Measurements from ENCODE around the gene CLDN5. TPM values are rescaled to one million over a fixed set of nuclear protein-coding genes. Genes with fewer than 3 reads are reported as not detected.

The CLDN5 gene
- total RNA-seq, 1 experiment from 2014 or later, result not detected

DNA sequence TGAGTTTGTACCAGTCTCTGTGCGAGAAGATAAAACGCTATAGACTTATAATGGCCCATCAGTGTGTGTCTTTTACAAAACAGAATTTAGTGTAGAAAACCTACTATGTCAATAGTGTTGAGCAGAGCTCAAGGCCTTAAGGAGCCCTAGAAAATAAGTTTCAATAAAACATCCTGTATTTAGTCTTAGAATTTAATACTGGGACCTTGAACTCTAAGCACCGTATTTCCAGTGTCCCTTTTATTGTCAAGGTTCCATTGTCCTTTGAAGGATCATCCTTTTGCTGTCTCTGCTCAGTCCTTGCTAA lies 27.9 kb downstream of the CLDN5 start:
- H3K36me3 Mint-ChIP-seq (ENCODE audit: insufficient read depth, unreplicated experiment), result peaks cover 35% of the 10 kb centered on the region
- no peaks in the 10 kb centered on the region for H3K36me3 ChIP-seq (ENCODE audit: control insufficient read depth, insufficient read depth, low read length)
- POLR2A ChIA-PET, result interaction anchor here (1.0 kb wide), 1 partner anchor 16 kb away, joined by 5 read pairs; the partner anchor contains the start of gene CDC45
- H3K27ac Mint-ChIP-seq (ENCODE audit: unreplicated experiment), result no peak overlapping the region
- BruUV-seq (replicated peaks), result no TSS peak
- H3K27me3 ChIP-seq (replicated peaks; ENCODE audit: control insufficient read depth, insufficient read depth, low read length), result no peaks in the 10 kb centered on the region
- no peaks in the 10 kb centered on the region for H3K9me3 ChIP-seq
- H3K4me1 Mint-ChIP-seq (ENCODE audit: low read depth, unreplicated experiment), result no peaks in the 10 kb centered on the region
- intact Hi-C loops (cut with micrococcal nuclease; ENCODE audit: unreplicated experiment), result no loop called here
- TF ChIP-seq, protein P1, sequence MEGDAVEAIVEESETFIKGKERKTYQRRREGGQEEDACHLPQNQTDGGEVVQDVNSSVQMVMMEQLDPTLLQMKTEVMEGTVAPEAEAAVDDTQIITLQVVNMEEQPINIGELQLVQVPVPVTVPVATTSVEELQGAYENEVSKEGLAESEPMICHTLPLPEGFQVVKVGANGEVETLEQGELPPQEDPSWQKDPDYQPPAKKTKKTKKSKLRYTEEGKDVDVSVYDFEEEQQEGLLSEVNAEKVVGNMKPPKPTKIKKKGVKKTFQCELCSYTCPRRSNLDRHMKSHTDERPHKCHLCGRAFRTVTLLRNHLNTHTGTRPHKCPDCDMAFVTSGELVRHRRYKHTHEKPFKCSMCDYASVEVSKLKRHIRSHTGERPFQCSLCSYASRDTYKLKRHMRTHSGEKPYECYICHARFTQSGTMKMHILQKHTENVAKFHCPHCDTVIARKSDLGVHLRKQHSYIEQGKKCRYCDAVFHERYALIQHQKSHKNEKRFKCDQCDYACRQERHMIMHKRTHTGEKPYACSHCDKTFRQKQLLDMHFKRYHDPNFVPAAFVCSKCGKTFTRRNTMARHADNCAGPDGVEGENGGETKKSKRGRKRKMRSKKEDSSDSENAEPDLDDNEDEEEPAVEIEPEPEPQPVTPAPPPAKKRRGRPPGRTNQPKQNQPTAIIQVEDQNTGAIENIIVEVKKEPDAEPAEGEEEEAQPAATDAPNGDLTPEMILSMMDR (IDR thresholded peaks at IDR 0.05; ENCODE audit: insufficient read depth in 1 of 2, low read depth in 1 of 2, low read length in 1 of 2, severe bottlenecking in 1 of 2, unreplicated experiment in 1 of 2), result no peak
- no peak overlapping the region for H3K4me3 ChIP-seq (ENCODE audit: low read depth, low read length)
- CTCF ChIA-PET, result interaction anchor here (0.6 to 1.0 kb wide), 2 partner anchors 10 to 133 kb away, joined by 3 read pairs; no protein-coding TSS in a partner anchor
- no peaks in the 10 kb centered on the region for H3K9me3 Mint-ChIP-seq (ENCODE audit: unreplicated experiment)
- no peak overlapping the region for H3K4me3 Mint-ChIP-seq (ENCODE audit: unreplicated experiment)
- H3K27me3 Mint-ChIP-seq (ENCODE audit: insufficient read depth, unreplicated experiment), result no peaks in the 10 kb centered on the region
- no peak for DNase-seq
- H3K4me1 ChIP-seq, result no peaks in the 10 kb centered on the region

DNA sequence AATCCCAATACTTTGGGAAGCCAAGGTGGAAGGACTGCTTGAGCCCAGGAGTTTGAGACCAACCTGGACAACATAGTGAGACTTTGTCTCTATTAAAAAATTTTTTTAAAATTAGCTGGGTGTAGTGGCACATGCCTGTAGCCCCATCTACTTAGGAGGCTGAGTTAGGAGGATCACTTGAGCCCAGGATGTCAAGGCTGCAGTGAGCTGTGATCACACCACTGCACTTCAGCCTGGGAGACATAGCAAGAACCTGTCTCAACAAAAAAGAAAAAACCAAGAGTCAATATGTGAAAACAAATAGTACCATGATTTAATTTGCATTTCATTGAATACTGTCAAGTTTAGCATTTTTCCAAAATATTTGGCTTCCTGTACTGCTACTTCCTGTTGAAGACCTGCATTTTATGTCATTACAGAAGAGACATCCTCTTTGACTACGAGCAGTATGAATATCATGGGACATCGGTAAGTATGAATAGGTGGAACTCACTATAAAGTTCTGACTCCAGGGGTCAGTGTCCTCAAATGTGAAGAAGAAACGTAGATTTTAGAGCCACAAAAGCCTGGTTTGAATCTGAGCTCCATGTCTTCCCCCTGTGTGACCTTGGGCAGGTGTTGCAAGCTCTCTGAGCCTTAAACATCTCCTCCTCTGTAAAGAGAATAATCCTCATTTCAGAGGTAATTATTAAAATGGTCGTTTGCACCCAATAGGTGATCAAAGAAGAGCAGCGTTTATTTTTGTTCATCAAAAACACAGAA lies 28.5 kb downstream of the CLDN5 start:
- Mint-ChIP-seq H3K9me3 (ENCODE audit: unreplicated experiment) (no peaks in the 10 kb centered on the region), H3K36me3 (ENCODE audit: insufficient read depth, unreplicated experiment) (peaks cover 35% of the 10 kb centered on the region), H3K27ac (ENCODE audit: unreplicated experiment) (no peak overlapping the region), H3K27me3 (ENCODE audit: insufficient read depth, unreplicated experiment) (no peaks in the 10 kb centered on the region), H3K4me1 (ENCODE audit: low read depth, unreplicated experiment) (no peaks in the 10 kb centered on the region), H3K4me3 (ENCODE audit: unreplicated experiment) (no peak overlapping the region)
- ChIA-PET POLR2A (interaction anchor here (1.0 kb wide), 1 partner anchor 16 kb away, joined by 5 read pairs; the partner anchor contains the start of gene CDC45), CTCF (interaction anchor here (0.6 to 1.0 kb wide), 2 partner anchors 10 to 134 kb away, joined by 3 read pairs; no protein-coding TSS in a partner anchor)
- no peaks in the 10 kb centered on the region for H3K27me3 ChIP-seq (replicated peaks; ENCODE audit: control insufficient read depth, insufficient read depth, low read length)
- no peak for DNase-seq
- no peaks in the 10 kb centered on the region for H3K36me3 ChIP-seq (ENCODE audit: control insufficient read depth, insufficient read depth, low read length)
- intact Hi-C loops (cut with micrococcal nuclease; ENCODE audit: unreplicated experiment), result no loop called here
- no peak overlapping the region for H3K4me3 ChIP-seq (ENCODE audit: low read depth, low read length)
- TF ChIP-seq, protein P1 (IDR thresholded peaks at IDR 0.05; ENCODE audit: insufficient read depth in 1 of 2, low read depth in 1 of 2, low read length in 1 of 2, severe bottlenecking in 1 of 2, unreplicated experiment in 1 of 2), result no peak
- no TSS peak for BruUV-seq (replicated peaks)
- no peaks in the 10 kb centered on the region for H3K4me1 ChIP-seq
- H3K9me3 ChIP-seq, result no peaks in the 10 kb centered on the region

DNA sequence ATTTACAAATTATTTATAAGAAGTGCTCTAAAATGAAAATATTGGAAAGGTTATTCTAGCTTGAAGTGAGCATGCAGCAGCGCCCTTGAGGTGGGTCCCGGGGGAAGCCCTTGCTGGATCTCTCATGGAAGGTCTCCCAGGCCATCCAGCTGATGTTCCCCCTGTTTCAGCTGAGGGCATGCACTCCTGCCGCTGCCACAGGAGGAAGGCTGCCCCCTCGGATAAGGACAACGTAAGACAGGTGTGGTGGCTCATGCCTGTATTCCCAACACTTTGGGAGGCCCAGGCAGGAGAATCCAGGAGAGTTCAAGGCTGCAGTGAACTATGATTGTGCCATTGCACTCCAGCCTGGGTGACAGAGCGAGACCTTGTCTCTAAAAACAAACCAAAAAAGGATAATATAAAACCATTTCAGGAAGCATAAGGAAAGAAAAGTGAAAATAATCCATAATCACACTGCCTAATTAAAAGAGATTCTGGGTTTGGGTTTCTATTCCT lies 29.5 kb downstream of the CLDN5 start:
- H3K36me3 Mint-ChIP-seq (ENCODE audit: insufficient read depth, unreplicated experiment), result peaks cover 41% of the 10 kb centered on the region
- Histone ChIP-seq H3K9me3 (no peaks in the 10 kb centered on the region), H3K4me3 (ENCODE audit: low read depth, low read length) (no peak overlapping the region), H3K4me1 (no peaks in the 10 kb centered on the region), H3K36me3 (ENCODE audit: control insufficient read depth, insufficient read depth, low read length) (no peaks in the 10 kb centered on the region), H3K27me3 (replicated peaks; ENCODE audit: control insufficient read depth, insufficient read depth, low read length) (no peaks in the 10 kb centered on the region)
- intact Hi-C loops (cut with micrococcal nuclease; ENCODE audit: unreplicated experiment), result no loop called here
- H3K4me1 Mint-ChIP-seq (ENCODE audit: low read depth, unreplicated experiment), result no peaks in the 10 kb centered on the region
- ChIA-PET POLR2A (no interaction called here), CTCF (no interaction called here)
- no peak for DNase-seq
- no peak overlapping the region for H3K4me3 Mint-ChIP-seq (ENCODE audit: unreplicated experiment)
- BruUV-seq (replicated peaks), result no TSS peak
- H3K27ac Mint-ChIP-seq (ENCODE audit: unreplicated experiment), result no peak overlapping the region
- TF ChIP-seq, protein P1 (IDR thresholded peaks at IDR 0.05; ENCODE audit: insufficient read depth in 1 of 2, low read depth in 1 of 2, low read length in 1 of 2, severe bottlenecking in 1 of 2, unreplicated experiment in 1 of 2), result no peak
- H3K9me3 Mint-ChIP-seq (ENCODE audit: unreplicated experiment), result no peaks in the 10 kb centered on the region
- H3K27me3 Mint-ChIP-seq (ENCODE audit: insufficient read depth, unreplicated experiment), result no peaks in the 10 kb centered on the region

Measured in Caco-2 (cell line).